GM19372 (cell line): ENCODE data around the gene SOX5.
"Not testable (repeated sequence)": the region's sequence is repeated elsewhere in the genome, so short reads cannot be mapped to it uniquely, and the experiment has no call there.

ENCODE experiments used
- ATAC-seq: cut with Tn5 transposase; IDR thresholded peaks from one replicate; pipeline ENCODE4 v1.9.1; 2021; ENCODE audit warnings: mild to moderate bottlenecking, low read depth, moderate library complexity; ENCODE audit not compliant: unreplicated experiment

The SOX5 gene

GRCh38 chr12:23519444-23519843 lies 430.0 kb downstream of the SOX5 start:
- not testable (repeated sequence) for ATAC-seq

DNA sequence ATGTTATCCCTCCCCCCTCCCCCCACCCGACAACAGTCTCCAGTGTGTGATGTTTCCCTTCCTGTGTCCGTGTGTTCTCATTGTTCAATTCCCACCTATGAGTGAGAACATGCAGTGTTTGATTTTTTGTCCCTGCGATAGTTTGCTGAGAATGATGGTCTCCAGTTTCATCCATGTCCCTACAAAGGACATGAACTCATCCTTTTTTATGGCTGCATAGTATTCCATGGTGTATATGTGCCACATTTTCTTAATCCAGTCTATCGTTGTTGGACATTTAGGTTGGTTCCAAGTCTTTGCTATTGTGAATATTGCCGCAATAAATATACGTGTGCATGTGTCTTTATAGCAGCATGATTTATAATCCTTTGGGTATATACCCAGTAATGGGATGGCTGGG lies 433.7 kb downstream of the SOX5 start:
- not testable (repeated sequence) for ATAC-seq

DNA sequence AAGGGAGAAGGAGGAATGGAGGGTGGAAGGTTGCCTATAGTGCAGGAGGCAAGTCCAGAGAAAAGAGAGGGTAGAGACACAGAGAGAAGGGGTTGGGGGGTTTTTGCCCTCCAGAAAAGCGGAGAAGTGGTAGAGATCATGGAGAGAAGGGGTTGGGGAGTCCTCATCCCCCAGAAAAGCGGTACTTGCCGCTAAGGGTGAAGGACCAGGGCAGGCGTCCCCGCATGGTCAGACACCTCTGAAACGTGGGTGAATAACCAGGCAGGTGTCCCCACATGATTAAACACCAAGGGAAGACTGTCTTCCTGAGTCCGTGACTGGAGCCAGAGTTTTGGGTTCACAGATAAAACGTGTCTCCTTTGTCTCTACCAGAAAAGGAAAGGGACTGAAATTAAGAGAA lies 439.0 kb downstream of the SOX5 start:
- ATAC-seq: no peak

DNA sequence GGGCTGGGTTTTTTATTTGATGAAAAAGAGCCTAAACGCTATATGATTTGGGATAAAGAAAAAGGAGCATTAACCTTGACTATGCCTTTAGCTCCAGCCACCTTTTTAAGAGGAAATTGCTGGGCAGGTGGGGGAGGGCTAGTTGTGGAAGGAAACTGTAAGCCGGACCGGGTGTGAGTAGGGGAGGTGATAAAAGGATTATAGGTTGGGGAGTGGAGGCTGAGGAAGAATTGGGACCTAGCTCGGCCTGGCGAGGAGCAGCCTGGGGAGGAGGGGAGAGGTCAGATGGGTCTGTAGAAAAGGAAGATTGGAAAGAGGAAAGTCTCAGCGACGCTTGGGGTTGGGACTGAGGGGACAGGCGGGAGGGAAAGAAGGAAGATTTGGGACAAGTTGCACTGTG lies 439.6 kb downstream of the SOX5 start:
- ATAC-seq: not testable (repeated sequence)

DNA sequence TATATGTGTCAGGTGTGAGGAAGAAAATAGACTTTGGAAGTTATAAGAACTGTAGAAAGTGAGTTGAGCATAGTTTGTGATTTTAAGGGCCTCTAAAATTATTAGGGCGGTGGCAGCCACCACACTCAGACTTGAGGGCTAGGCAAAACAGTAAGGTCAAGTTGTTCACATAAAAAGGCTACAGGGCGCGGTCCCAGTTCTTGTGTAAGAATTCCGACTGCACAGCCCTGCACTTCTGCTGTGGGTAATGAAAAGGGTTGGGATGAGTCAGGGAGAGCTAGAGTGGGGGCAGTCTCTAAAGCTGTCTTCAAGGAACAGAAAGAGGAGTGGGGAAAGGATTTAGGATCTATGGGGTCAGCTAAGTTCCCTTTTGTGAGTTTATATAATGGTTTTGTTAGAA lies 441.7 kb downstream of the SOX5 start:
- not testable (repeated sequence) for ATAC-seq

GRCh38 chr12:23505736-23506135 lies 443.7 kb downstream of the SOX5 start:
- ATAC-seq: not testable (repeated sequence)

DNA sequence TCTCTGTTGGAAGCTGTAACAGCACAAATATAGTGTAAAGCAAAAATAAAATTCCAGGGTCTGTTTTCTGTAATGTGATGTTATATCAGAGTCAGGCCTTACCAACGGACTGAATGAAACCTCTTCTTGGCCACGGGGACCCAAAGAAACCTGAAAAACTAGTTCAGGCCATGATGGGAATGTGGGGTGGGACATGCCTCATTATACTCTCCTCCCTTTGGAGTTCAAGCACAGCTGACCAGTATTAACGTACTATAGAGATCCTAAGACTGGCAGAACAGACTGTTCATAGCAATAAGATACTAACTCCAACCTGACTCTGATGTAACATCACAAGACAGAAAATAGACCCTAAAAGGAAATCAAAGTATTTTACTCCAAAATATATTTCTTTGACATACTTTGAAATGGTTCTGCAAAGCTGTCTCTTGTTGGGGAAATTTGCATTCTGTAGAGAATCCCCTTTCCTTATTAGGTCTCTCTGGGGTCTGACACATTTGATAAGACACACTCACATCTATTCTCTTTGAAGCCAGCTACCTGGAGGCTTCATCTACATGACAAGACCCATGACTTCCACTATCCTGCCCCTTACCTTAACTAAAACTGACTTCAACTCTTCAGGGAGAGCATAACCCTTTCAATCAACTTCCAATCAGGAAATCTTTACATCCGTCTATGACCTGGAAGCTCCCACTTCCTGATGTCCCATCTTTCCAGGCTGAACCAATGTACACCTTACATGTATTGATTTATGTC lies 444.6 kb downstream of the SOX5 start:
- no peak for ATAC-seq

- ATAC-seq: no peak
These were observed 445.4 kb downstream of the SOX5 start for GRCh38 chr12:23504043-23504442.

DNA sequence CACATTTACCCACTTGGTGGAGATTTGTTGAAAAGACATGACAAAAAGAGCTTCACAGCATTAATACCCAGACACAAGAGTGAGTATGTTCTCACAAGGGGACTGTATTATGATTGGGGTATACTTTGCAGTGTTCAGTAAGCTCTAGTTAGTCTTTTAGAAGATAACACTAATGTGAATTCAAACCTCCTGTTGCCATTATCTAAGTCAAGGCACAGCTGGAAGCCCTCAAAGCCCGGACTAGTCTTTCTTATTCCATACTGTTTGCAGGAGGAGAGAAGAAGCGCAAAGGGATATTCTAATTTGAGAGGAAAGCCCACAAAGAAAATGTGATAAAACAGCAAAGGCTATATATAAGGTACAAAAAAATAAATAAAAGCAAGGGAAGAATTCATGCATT lies 445.9 kb downstream of the SOX5 start:
- ATAC-seq: no peak

DNA sequence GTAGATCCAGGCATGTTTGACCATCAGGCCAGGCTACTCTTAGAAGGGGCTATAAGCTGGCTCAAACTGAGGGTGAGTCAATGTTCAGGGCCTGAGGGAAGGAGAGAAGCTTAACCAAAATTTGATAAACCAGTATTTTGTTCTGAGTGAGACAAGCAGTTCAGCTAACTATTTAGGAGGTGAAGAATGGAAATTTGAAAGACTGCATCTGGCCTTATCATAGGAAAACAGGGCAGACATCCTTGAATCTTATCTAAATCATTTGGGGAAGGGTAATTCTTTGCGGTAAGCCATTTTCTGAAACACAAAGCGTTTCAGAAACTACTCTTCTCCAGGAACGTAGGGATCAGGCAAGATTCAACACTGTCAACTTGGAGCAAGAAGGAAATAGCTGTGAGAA lies 447.2 kb downstream of the SOX5 start:
- ATAC-seq: no peak

DNA sequence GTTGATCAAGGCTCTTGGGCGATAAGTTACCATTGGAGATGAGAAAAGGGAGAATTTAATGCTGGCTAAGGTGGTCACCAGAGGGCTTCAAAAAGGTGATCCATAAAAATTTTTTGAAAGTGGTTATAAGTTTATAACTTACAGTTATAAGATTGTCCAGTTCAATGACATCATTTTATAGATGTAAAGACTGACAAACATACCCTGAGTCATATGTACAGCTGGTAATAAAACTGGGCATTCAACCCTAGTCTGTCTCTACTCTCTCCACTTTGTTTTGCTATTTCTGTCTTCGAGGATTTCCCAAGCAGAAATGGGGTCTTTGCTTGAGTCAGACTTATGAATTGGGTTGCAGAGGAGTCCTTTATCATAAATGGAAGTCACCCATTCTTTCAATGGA lies 454.0 kb downstream of the SOX5 start:
- no peak for ATAC-seq

DNA sequence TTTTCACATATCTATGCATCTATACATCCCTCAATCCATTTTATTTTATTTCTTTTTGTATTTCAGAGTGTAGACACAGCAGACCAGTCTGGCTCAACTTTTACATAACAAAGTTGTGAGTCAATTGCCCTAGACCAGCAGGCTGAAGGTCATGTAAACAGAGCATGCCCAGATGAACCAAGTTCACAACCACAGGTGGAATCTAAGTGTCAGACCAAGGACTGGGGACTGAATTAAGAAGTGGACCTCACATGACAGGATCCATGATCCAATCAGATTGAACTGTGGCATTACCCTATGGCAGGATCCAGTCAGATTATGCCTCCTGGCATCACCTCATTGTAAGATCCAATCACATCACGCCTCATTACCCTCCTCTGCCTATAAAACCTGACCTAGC lies 455.8 kb downstream of the SOX5 start:
- ATAC-seq: no peak

DNA sequence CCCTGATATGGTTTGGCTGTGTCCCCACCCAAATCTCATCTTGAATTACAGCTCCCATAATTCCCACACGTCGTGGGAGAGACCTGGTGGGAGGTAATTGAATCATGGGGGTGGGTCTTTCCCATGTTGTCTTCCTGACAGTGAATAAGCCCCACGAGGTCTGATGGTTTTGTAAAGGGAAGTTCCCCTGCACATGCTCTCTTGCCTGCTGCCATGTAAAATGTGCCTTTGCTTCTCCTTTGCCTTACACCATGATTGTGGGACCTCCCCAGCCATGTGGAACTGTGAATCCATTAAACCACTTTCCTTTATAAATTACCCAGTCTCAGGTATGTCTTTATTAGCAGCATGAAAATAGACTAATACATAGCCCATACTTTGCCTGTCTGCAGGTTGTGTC lies 458.4 kb downstream of the SOX5 start:
- not testable (repeated sequence) for ATAC-seq

- no peak for ATAC-seq
These were observed 461.3 kb downstream of the SOX5 start for GRCh38 chr12:23488130-23488529.

- ATAC-seq: no peak
These were observed 465.2 kb downstream of the SOX5 start for GRCh38 chr12:23484238-23484637.

- no peak for ATAC-seq
These were observed 466.9 kb downstream of the SOX5 start for GRCh38 chr12:23482571-23482970.
